ENCODE data around the gene PIM2. TPM values are rescaled to one million over a fixed set of nuclear protein-coding genes. Genes with fewer than 3 reads are reported as not detected.

The PIM2 gene
- total RNA-seq, 4 donors from 2014 or later = 17.3 to 24.8 (median 19.1) TPM

- Histone ChIP-seq H3K36me3 (peaks cover 0 to 6% (median 0%) of the 10 kb centered on the region in 3 donors), H3K4me3 (no peak overlapping the region), H3K27me3 (no peaks in the 10 kb centered on the region), H3K27ac (peak overlapping the region in 1 of 4 donors; percentile 85), H3K9me3 (no peaks in the 10 kb centered on the region), H3K4me1 (peaks cover 0 to 12% (median 5%) of the 10 kb centered on the region in 4 donors)
- TF ChIP-seq CTCF (IDR thresholded peaks at IDR 0.05) = no peak
- TF ChIP-seq POLR2A (IDR thresholded peaks at IDR 0.05) = no peak
- peak in 2 of 3 donors; percentile 38 to 55 for DNase-seq
Measured at GRCh38 chrX:48960291-48960690, 41.5 kb upstream of the PIM2 start.

- TF ChIP-seq CTCF (IDR thresholded peaks at IDR 0.05) (no peak), POLR2A (IDR thresholded peaks at IDR 0.05) (peak in 1 of 2 donors; percentile 14)
- peak overlapping the region; percentile 54 to 80 (median 60) for H3K4me3 ChIP-seq
- H3K4me1 ChIP-seq = peaks cover 0 to 25% (median 5%) of the 10 kb centered on the region in 4 donors
- peak in 2 of 3 donors; percentile 63 to 70 for DNase-seq
- H3K27me3 ChIP-seq = no peaks in the 10 kb centered on the region
- peak overlapping the region; percentile 85 to 97 (median 95) for H3K27ac ChIP-seq
- H3K9me3 ChIP-seq = no peaks in the 10 kb centered on the region
- H3K36me3 ChIP-seq = peaks cover 0 to 7% (median 0%) of the 10 kb centered on the region in 3 donors
Measured at GRCh38 chrX:48958635-48959094, 39.8 kb upstream of the PIM2 start.

DNA sequence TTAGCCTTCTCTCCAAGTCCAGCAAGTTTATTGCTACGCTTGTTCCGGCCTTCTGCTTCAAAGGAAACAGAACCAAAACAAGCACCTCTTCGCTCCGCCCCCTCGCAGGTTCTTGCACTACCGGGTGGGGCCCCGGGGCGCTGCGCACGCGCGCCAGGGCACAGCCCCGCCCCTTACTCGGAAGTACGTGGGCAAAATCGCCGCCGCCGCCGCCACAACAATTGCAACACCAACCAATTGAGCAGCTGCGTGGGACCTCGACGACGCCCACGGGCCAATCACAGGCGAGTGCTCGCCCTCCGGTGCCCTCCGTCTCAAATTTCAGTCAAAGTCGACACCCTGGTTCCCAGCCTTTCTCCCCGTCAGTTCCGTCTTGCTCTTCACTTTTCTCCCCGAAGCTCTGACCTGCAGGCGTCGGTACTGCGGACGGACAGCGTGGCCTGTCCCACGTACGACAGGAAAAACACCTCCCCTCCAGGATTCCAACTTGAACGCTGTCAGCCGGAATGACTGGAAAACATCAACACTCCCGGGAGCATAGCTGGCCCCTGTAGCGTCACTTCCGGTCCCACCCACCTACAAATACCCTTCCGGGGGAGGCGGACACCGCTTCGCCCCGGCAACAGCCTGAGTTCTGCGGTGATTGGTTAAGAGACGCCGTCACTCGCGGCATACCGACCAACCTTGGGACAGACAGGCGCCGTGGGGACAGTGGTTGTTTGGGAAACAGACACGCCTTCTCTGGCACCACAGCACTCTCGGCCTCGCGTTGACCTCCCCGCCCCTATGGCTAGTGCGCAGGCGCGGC, 39.2 kb upstream of the PIM2 start:
- Histone ChIP-seq H3K4me1 (peaks cover 0 to 25% (median 5%) of the 10 kb centered on the region in 4 donors), H3K36me3 (peaks cover 0 to 7% (median 0%) of the 10 kb centered on the region in 3 donors), H3K9me3 (no peaks in the 10 kb centered on the region), H3K27ac (peak overlapping the region; percentile 85 to 97 (median 95)), H3K27me3 (no peaks in the 10 kb centered on the region), H3K4me3 (peak overlapping the region; percentile 58 to 80 (median 62))
- TF ChIP-seq POLR2A (IDR thresholded peaks at IDR 0.05) (peak; percentile 44 to 71), CTCF (IDR thresholded peaks at IDR 0.05) (no peak)
- peak; percentile 92 to 97 (median 92) for DNase-seq

DNA sequence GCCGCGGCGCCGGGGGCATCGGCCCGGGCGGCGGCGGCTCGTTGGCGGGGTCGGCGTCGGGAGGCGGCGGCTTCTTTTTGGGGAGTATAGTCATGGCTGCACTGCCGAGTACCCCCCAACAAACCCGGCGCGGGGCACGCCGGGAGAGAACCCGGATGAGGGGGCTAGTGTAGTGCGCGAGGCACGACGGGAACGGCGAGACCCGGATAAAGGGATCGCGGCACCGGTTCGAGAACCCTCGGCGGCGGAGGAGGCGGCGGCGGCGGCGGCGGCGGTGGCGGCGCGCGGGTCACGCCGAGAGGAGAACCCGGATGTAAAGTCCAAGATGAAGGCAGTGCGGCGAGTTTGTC, 38.6 kb upstream of the PIM2 start, which contains the start of gene OTUD5:
Gene OTUD5, minus strand, starts transcription at position 131 of the 350 bp plus-strand sequence. Its CDS starts 37 bp downstream, at position 94.
- peak in 1 of 3 donors; percentile 83 for DNase-seq

More for the DNA sequence above, 38.6 kb upstream of the PIM2 start, which contains the start of gene OTUD5:
- Histone ChIP-seq H3K36me3 (peaks cover 0 to 7% (median 0%) of the 10 kb centered on the region in 3 donors), H3K9me3 (no peaks in the 10 kb centered on the region), H3K4me1 (peaks cover 0 to 25% (median 5%) of the 10 kb centered on the region in 4 donors), H3K27ac (peak within 1 kb of the TSS; percentile 85 to 97 (median 95)), H3K27me3 (no peaks in the 10 kb centered on the region), H3K4me3 (peak within 1 kb of the TSS; percentile 58 to 80 (median 62))
- TF ChIP-seq POLR2A (IDR thresholded peaks at IDR 0.05) (peak in 1 of 2 donors; percentile 19), CTCF (IDR thresholded peaks at IDR 0.05) (no peak)
